Sigmoid colon (tissue), 4 donors: ENCODE results near the gene MZB1.

Experiments used
- POLR2A ChIP-seq, 2 donors: fragments of 450-650 bp; IDR thresholded peaks; one replicate each; pipeline ENCODE4 v1.6.1; 2016; ENCODE audit warnings: antibody characterized with exemption in 2 of 2, mild to moderate bottlenecking in 2 of 2, moderate library complexity in 2 of 2
- POLR2AphosphoS5 ChIP-seq, 4 donors: sonication (generic); formaldehyde crosslinking; IDR thresholded peaks; one replicate each; pipeline ENCODE4 v1.6.1; 2017; ENCODE audit warnings: antibody characterized with exemption in 4 of 4

DNA sequence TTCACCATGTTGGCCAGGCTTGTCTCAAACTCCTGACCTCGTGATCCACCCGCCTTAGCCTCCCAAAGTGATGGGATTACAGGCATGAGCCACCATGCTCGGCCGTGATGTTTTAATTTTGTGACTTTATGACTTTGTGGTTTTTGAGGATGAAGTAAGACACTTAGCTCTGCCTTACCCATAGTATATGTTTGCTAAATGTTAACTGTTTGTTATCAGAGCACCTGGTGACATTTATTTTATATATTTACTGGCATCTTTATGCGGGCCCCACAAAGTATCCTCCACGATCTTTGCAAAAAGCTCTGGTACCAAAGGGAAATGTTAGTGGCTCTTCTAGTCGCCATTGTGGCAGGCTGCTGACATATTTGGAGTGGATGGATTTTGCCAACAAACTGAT lies 13.3 kb downstream of the MZB1 start:
- TF ChIP-seq POLR2AphosphoS5 (IDR thresholded peaks at IDR 0.05): no peak
- TF ChIP-seq POLR2A (IDR thresholded peaks at IDR 0.05): no peak
